Type B pancreatic cell (in vitro differentiated cells): ENCODE data around the gene RCBTB2. TPM values are rescaled to one million over a fixed set of nuclear protein-coding genes. Genes with fewer than 3 reads are reported as not detected.

Source experiments
- DNase-seq: peaks from one replicate; pipeline ENCODE4 v3.0.0; 2021; ENCODE audit warnings: mixed read lengths; ENCODE audit not compliant: unreplicated experiment; ENCODE audit errors: extremely low spot score
- H3K27ac Mint-ChIP-seq: 2 replicates; pipeline ENCODE4 v1.8.0; 2021; ENCODE audit warnings: mild to moderate bottlenecking, mixed read lengths
- H3K27me3 Mint-ChIP-seq: 2 replicates; pipeline ENCODE4 v1.8.0; 2021; ENCODE audit warnings: mixed read lengths
- H3K36me3 Mint-ChIP-seq: 2 replicates; pipeline ENCODE4 v1.8.0; 2021; ENCODE audit warnings: mixed read lengths
- H3K4me1 Mint-ChIP-seq: one replicate; pipeline ENCODE4 v1.8.0; 2021; ENCODE audit warnings: mixed read lengths; ENCODE audit not compliant: unreplicated experiment
- H3K4me3 Mint-ChIP-seq: 2 replicates; pipeline ENCODE4 v1.8.0; 2021; ENCODE audit warnings: mild to moderate bottlenecking, mixed read lengths
- H3K9me3 Mint-ChIP-seq: 2 replicates; pipeline ENCODE4 v1.8.0; 2021; ENCODE audit warnings: mixed read lengths
- total RNA-seq: library from RNA; stranded (reverse); gene quantifications from 2 replicates; pipeline ENCODE4 v1.2.1, GENCODE V29; 2021; ENCODE audit warnings: low replicate concordance
- TF ChIP-seq, protein P1 (sequence below): fragments of 200-600 bp; sonication (generic); conservative IDR thresholded peaks from 2 replicates; pipeline ENCODE4 v1.5.0; 2021; ENCODE audit warnings: antibody characterized with exemption, mild to moderate bottlenecking

The RCBTB2 gene
- total RNA-seq, 1 donor from 2014 or later: 21.5 TPM

DNA sequence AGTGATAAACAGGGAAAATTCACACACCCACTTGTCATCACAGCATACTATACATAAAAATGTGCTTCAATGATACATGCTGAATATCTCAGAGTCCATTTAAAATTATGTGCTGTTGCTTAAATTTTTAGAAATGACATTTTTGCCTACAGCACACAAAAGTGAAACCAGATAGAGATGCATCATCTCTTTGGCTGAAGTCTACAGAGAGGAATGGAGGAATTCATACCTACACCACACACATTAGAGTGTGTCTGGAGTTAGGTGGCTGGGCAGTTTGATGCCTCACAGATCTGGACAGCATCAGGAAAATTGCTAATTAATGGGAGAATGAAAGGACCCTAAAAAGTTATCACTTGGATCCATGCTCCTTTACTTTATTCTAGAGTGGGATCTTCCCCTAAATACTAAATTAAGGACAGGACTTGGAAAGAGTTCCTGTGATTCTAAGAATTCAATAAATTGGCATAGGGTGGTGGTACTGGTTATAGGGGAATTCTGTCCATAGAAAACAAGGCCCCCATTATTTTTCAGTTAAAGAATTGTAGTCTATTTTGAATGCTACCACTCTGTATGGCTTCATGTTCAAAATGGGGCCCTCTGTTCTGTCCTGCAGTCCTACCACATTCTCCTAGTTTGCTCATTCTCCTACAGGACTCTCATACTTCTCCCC, 41.3 kb downstream of the RCBTB2 start:
- TF ChIP-seq, protein P1, sequence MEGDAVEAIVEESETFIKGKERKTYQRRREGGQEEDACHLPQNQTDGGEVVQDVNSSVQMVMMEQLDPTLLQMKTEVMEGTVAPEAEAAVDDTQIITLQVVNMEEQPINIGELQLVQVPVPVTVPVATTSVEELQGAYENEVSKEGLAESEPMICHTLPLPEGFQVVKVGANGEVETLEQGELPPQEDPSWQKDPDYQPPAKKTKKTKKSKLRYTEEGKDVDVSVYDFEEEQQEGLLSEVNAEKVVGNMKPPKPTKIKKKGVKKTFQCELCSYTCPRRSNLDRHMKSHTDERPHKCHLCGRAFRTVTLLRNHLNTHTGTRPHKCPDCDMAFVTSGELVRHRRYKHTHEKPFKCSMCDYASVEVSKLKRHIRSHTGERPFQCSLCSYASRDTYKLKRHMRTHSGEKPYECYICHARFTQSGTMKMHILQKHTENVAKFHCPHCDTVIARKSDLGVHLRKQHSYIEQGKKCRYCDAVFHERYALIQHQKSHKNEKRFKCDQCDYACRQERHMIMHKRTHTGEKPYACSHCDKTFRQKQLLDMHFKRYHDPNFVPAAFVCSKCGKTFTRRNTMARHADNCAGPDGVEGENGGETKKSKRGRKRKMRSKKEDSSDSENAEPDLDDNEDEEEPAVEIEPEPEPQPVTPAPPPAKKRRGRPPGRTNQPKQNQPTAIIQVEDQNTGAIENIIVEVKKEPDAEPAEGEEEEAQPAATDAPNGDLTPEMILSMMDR: no peak
- DNase-seq: no peak
- Mint-ChIP-seq H3K27me3 (no peaks in the 10 kb centered on the region), H3K4me3 (no peak overlapping the region), H3K36me3 (peaks cover 10% of the 10 kb centered on the region), H3K9me3 (no peaks in the 10 kb centered on the region), H3K27ac (no peak overlapping the region), H3K4me1 (no peaks in the 10 kb centered on the region)

- Mint-ChIP-seq H3K4me1 (no peaks in the 10 kb centered on the region), H3K9me3 (no peaks in the 10 kb centered on the region), H3K27ac (no peak overlapping the region), H3K36me3 (peaks cover 13% of the 10 kb centered on the region), H3K27me3 (no peaks in the 10 kb centered on the region), H3K4me3 (no peak overlapping the region)
- TF ChIP-seq, protein P1: no peak
- no peak for DNase-seq
Measured at GRCh38 chr13:48490241-48490640, 42.6 kb downstream of the RCBTB2 start.

- TF ChIP-seq, protein P1: no peak
- Mint-ChIP-seq H3K9me3 (no peaks in the 10 kb centered on the region), H3K36me3 (peaks cover 18% of the 10 kb centered on the region)
Measured at GRCh38 chr13:48489666-48490065, 43.2 kb downstream of the RCBTB2 start.

GRCh38 chr13:48488995-48489394, 43.9 kb downstream of the RCBTB2 start:
- Mint-ChIP-seq H3K27ac (no peak overlapping the region), H3K27me3 (no peaks in the 10 kb centered on the region), H3K4me1 (no peaks in the 10 kb centered on the region), H3K36me3 (peaks cover 19% of the 10 kb centered on the region), H3K9me3 (no peaks in the 10 kb centered on the region), H3K4me3 (no peak overlapping the region)
- TF ChIP-seq, protein P1: no peak
- no peak for DNase-seq

More at GRCh38 chr13:48489666-48490065, 43.2 kb downstream of the RCBTB2 start:
- Mint-ChIP-seq H3K4me3 (no peak overlapping the region), H3K27ac (no peak overlapping the region), H3K27me3 (no peaks in the 10 kb centered on the region), H3K4me1 (no peaks in the 10 kb centered on the region)
- DNase-seq: no peak

DNA sequence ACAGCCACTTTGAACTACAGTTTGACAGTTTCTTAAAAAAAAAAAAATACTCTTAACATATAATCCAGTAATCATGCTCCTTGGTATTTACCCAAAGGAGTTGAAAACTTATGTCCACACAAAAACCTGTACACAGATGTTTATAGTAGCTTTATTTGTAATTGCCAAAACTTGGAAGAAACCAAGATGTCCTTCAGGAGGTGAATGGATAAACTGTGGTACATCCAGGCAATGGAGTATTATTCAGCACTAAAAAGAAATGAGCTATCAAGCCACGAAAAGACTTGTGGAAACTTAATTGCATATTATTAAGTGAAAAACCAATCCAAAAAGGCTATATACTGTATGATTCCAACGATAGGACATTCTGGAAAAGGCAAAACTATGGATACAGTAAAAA, 44.9 kb downstream of the RCBTB2 start:
- no peak overlapping the region for H3K4me3 Mint-ChIP-seq
- H3K36me3 Mint-ChIP-seq: peaks cover 22% of the 10 kb centered on the region
- no peak overlapping the region for H3K27ac Mint-ChIP-seq
- TF ChIP-seq, protein P1: no peak
- DNase-seq: no peak
- no peaks in the 10 kb centered on the region for H3K27me3 Mint-ChIP-seq
- H3K4me1 Mint-ChIP-seq: no peaks in the 10 kb centered on the region
- no peaks in the 10 kb centered on the region for H3K9me3 Mint-ChIP-seq
